Adipocyte (in vitro differentiated cells): ENCODE data around the gene ORAI2.
A peak's percentile ranks its signal among the peaks of the same experiment; 100 is the strongest.
"Not testable (repeated sequence)": the region's sequence is repeated elsewhere in the genome, so short reads cannot be mapped to it uniquely, and the experiment has no call there.

ENCODE experiments used
- DNase-seq: peaks from one replicate; pipeline ENCODE4 v3.0.0-alpha.2; 2015; ENCODE audit warnings: low read depth
- H3K27me3 ChIP-seq: replicated peaks from 2 replicates; pipeline ENCODE4 v1.7.0; 2013; ENCODE audit warnings: mild to moderate bottlenecking, low read length, moderate library complexity; ENCODE audit not compliant: control insufficient read depth, insufficient read depth
- H3K36me3 ChIP-seq: 2 replicates; pipeline ENCODE4 v1.7.0; 2013; ENCODE audit warnings: low read length, mild to moderate bottlenecking, moderate library complexity; ENCODE audit not compliant: control insufficient read depth, insufficient read depth, severe bottlenecking
- H3K4me1 ChIP-seq: 2 replicates; pipeline ENCODE4 v1.7.0; 2013; ENCODE audit warnings: mild to moderate bottlenecking, low read length, moderate library complexity; ENCODE audit not compliant: control insufficient read depth, insufficient read depth
- H3K4me3 ChIP-seq: 2 replicates; pipeline ENCODE4 v1.7.0; 2013; ENCODE audit warnings: mild to moderate bottlenecking, low read length, moderate library complexity
- H3K9ac ChIP-seq: 2 replicates; pipeline ENCODE4 v1.7.0; 2013; ENCODE audit warnings: mild to moderate bottlenecking, low read length, moderate library complexity
- H3K9me3 ChIP-seq: 2 replicates; pipeline ENCODE4 v1.7.0; 2013; ENCODE audit warnings: mild to moderate bottlenecking, low read length, moderate library complexity; ENCODE audit not compliant: control insufficient read depth

ORAI2 gene

DNA sequence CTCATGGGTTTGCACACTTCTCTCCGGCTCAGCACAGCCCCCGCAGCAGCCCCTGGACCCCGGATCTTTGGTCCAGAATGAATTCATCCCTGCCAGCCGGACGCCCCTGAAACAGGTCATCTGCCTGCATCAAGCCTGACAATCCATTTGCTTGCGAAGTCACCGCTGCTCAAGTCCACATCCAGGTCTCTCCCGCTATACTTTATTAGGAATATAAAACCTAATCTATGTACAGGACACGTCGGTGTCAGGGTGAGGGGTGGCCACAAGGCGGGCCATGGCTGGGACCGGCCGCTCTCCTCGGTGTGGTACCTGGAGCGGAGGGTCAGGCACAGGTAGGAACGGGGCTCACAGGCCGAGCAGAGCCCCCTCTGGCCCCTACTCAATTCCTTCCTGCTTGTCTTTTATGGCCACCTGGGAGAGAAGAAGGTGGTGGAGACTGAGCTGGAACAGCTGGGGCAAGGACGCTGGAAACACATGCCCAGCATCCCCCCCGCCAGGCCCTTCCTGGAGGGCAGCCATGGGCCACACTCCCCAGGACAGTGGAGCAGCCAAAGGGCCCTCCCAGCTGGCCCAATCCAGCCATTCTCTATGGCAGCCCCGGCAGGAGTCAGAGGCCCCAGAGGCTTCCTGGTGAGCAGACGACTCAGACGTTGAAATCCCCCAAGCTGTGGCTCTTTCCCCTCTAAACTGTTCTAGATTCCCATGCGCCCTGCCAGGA is 40.1 kb downstream of the ORAI2 start:
- no peaks in the 10 kb centered on the region for H3K4me1 ChIP-seq
- peaks cover 9% of the 10 kb centered on the region for H3K36me3 ChIP-seq
- H3K27me3 ChIP-seq = no peaks in the 10 kb centered on the region
- no peak for DNase-seq
- no peaks in the 10 kb centered on the region for H3K9me3 ChIP-seq
- H3K4me3 ChIP-seq = no peak overlapping the region
- H3K9ac ChIP-seq = no peak overlapping the region

- not testable (repeated sequence) for H3K27me3 ChIP-seq, H3K9me3 ChIP-seq, H3K4me3 ChIP-seq, H3K4me1 ChIP-seq, H3K36me3 ChIP-seq, H3K9ac ChIP-seq, DNase-seq
Measured at GRCh38 chr7:102474116-102474515, 40.7 kb downstream of the ORAI2 start.

DNA sequence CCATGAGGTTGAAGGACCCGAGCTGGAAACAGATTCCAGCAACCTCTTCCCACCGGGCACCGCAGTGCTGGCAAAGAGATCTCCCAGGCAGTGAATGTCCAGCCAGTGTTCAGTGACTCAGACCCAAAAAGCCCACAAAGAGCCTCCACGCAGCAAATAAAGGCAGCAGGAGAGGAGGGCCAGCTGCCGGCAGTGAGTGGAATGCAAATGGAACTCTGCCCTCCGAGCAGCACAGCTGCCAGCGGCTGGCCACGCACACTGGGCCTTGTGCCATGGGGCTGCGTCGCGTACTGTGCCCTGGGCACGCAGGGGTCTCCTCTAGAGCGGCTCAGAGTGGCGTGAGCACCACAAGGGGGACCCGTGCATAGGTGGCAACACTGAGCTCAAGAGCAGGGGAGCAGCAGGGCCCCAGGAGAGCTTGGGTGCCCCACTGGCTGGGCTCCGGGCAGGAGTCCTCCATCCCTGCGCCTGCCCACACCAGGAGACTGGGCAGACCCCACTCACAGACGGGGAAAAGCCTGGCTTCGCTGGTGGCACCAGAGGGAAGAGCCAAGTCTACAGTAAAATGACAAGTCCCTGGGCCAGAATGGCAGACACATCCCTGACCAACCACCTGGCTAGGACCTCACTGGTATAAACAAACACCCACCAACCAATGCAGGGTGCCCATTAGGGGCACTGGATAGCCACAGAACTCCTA is 41.5 kb downstream of the ORAI2 start:
- not testable (repeated sequence) for H3K36me3 ChIP-seq, H3K27me3 ChIP-seq, DNase-seq, H3K4me1 ChIP-seq, H3K9ac ChIP-seq, H3K4me3 ChIP-seq, H3K9me3 ChIP-seq

GRCh38 chr7:102478314-102479208 is 45.2 kb downstream of the ORAI2 start, which contains the start of gene POLR2J:
Gene POLR2J (minus strand): TSS chr7:102478922. CDS start chr7:102478860, 62 bp downstream.
- H3K36me3 ChIP-seq, H3K4me1 ChIP-seq, H3K27me3 ChIP-seq, H3K9me3 ChIP-seq: not testable (repeated sequence)
- Histone ChIP-seq H3K4me3 (peak within 1 kb of the TSS; percentile 50), H3K9ac (peak within 1 kb of the TSS; percentile 56)
- DNase-seq = peak; percentile 52

- not testable (repeated sequence) for H3K9me3 ChIP-seq, DNase-seq, H3K36me3 ChIP-seq, H3K9ac ChIP-seq, H3K4me1 ChIP-seq, H3K4me3 ChIP-seq, H3K27me3 ChIP-seq
Measured at GRCh38 chr7:102479209-102479584, 45.8 kb downstream of the ORAI2 start.

GRCh38 chr7:102479982-102480637 is 46.7 kb downstream of the ORAI2 start:
- not testable (repeated sequence) for H3K9me3 ChIP-seq, H3K4me3 ChIP-seq, H3K9ac ChIP-seq, DNase-seq, H3K4me1 ChIP-seq, H3K36me3 ChIP-seq, H3K27me3 ChIP-seq

GRCh38 chr7:102481962-102482361 is 48.6 kb downstream of the ORAI2 start:
- not testable (repeated sequence) for DNase-seq, H3K4me1 ChIP-seq, H3K4me3 ChIP-seq, H3K9me3 ChIP-seq, H3K36me3 ChIP-seq, H3K27me3 ChIP-seq, H3K9ac ChIP-seq

- H3K4me1 ChIP-seq, DNase-seq, H3K36me3 ChIP-seq, H3K9me3 ChIP-seq, H3K27me3 ChIP-seq, H3K4me3 ChIP-seq, H3K9ac ChIP-seq: not testable (repeated sequence)
Measured at GRCh38 chr7:102484317-102484716, 50.9 kb downstream of the ORAI2 start.

- not testable (repeated sequence) for DNase-seq, H3K4me1 ChIP-seq, H3K36me3 ChIP-seq, H3K4me3 ChIP-seq, H3K27me3 ChIP-seq, H3K9ac ChIP-seq, H3K9me3 ChIP-seq
Measured at GRCh38 chr7:102490529-102491075, 57.2 kb downstream of the ORAI2 start.

DNA sequence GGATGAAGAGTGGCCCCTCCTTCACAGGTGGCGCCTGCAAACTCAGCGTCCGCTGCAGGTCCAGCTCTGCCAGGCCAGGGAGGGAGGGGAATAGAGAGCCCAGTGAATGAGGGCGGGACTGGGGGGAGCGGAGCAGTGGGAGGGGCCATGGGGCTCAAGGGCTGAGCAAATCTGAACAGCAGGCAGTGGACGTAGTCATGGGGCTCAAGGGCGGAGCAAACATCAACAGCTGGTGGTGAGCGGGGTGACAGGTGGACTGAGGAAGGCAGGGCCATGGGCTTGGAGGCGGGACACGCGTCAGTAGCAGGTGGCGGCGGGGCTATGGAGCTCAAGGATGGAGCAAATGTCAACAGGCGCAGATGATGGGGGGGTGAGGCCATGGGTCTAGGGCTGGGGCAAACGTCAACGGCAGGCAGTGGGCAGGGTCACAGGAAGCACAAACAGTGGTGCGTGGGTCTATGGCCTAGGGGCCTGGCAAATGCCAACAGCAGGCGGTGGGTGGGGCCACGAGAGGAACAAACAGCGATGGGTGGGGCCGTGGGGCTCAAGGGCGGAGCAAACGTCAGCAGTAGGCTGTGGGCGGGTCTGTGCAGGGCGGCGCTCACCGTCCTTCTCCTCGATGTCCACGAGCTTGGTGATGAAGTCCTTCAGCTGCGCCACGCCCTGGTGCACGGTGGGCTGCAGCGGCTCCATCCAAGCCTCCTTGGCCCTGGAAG is 60.0 kb downstream of the ORAI2 start:
- not testable (repeated sequence) for H3K9ac ChIP-seq, H3K36me3 ChIP-seq, H3K4me1 ChIP-seq, H3K27me3 ChIP-seq, H3K9me3 ChIP-seq, H3K4me3 ChIP-seq, DNase-seq
